PC-9 (cell line): ENCODE data around the gene MRPL21. TPM values are rescaled to one million over a fixed set of nuclear protein-coding genes. Genes with fewer than 3 reads are reported as not detected.

ENCODE experiments used
- BruUV-seq: library from RNA; stranded (reverse); fragments of 400-500 nt; replicated peaks from 2 replicates; lab custom pipeline; 2021; lab: Mats Ljungman, UMichigan
- CTCF ChIA-PET: fragments of 300-600 bp; sonication (Branson Sonifier 250); formaldehyde crosslinking; loops from one replicate; lab custom pipeline; 2022; ENCODE audit warnings: antibody characterized with exemption; lab: Charles Lee
- POLR2A ChIA-PET: fragments of 300-600 bp; sonication (Branson Sonifier 250); formaldehyde crosslinking; loops from one replicate; lab custom pipeline; 2022; ENCODE audit warnings: antibody characterized with exemption; ENCODE audit not compliant: unreplicated experiment; lab: Charles Lee
- DNase-seq, 2 experiments: peaks; one replicate each; pipeline versions ENCODE4 v3.0.0 to v3.0.0-alpha.2; 2015 to 2022; ENCODE audit warnings: mixed read lengths in 1 of 2
- H2AFZ ChIP-seq: fragments of 200-600 bp; sonication (generic); 2 replicates; pipeline ENCODE4 v1.8.1; 2017; ENCODE audit warnings: antibody characterized with exemption
- H3F3A ChIP-seq: fragments of 200-600 bp; sonication (generic); 2 replicates; pipeline ENCODE4 v1.8.1; 2017; ENCODE audit warnings: antibody characterized with exemption, mild to moderate bottlenecking, low read depth; ENCODE audit not compliant: insufficient read depth
- H3K27ac ChIP-seq: fragments of 200-600 bp; sonication (generic); 2 replicates; pipeline ENCODE4 v1.6.1; 2016; ENCODE audit warnings: mixed run types
- H3K27me3 ChIP-seq: fragments of 200-600 bp; sonication (generic); 2 replicates; pipeline ENCODE4 v1.6.1; 2016; ENCODE audit warnings: low read depth, mixed run types; ENCODE audit not compliant: insufficient read depth
- H3K36me3 ChIP-seq: fragments of 200-600 bp; sonication (generic); 2 replicates; pipeline ENCODE4 v1.6.1; 2016; ENCODE audit warnings: low read depth, mixed run types
- H3K4me1 ChIP-seq: fragments of 200-600 bp; sonication (generic); replicated peaks from 2 replicates; pipeline ENCODE4 v1.6.1; 2016; ENCODE audit warnings: mixed run types; ENCODE audit not compliant: insufficient read depth
- H3K4me2 ChIP-seq: fragments of 200-600 bp; sonication (generic); 2 replicates; pipeline ENCODE4 v1.6.1; 2017; ENCODE audit warnings: mixed run types
- H3K4me3 ChIP-seq: fragments of 200-600 bp; sonication (generic); 2 replicates; pipeline ENCODE4 v1.6.1; 2016; ENCODE audit warnings: mixed run types
- H3K79me2 ChIP-seq: fragments of 200-600 bp; sonication (generic); 2 replicates; pipeline ENCODE4 v1.6.1; 2017; ENCODE audit warnings: low read depth, mixed run types
- H3K9me2 ChIP-seq: fragments of 200-600 bp; sonication (generic); 2 replicates; pipeline ENCODE4 v1.8.1; 2017; ENCODE audit warnings: mild to moderate bottlenecking; ENCODE audit not compliant: insufficient read depth
- H3K9me3 ChIP-seq: fragments of 200-600 bp; sonication (generic); 2 replicates; pipeline ENCODE4 v1.8.1; 2016; ENCODE audit warnings: low read depth; ENCODE audit not compliant: insufficient read depth
- H4K20me1 ChIP-seq: fragments of 200-600 bp; sonication (generic); 2 replicates; pipeline ENCODE4 v1.8.1; 2017; ENCODE audit not compliant: insufficient read depth
- EZH2 ChIP-seq: fragments of 200-600 bp; sonication (generic); IDR thresholded peaks from 2 replicates; pipeline ENCODE4 v1.8.0; 2017; ENCODE audit warnings: antibody characterized with exemption, low read depth
- intact Hi-C: fragments of 100-400 bp; cut with micrococcal nuclease; formaldehyde crosslinking; loops from one replicate; pipeline ENCODE4 v1.10.0; 2022; ENCODE audit not compliant: unreplicated experiment
- total RNA-seq: library from RNA; stranded (reverse); gene quantifications from 2 replicates; pipeline ENCODE4 v1.2.3, GENCODE V29; 2021
- TF ChIP-seq, protein P1 (sequence below): fragments of 200-600 bp; sonication (generic); conservative IDR thresholded peaks from 2 replicates; pipeline ENCODE4 v1.6.1; 2017; ENCODE audit warnings: mixed run types, antibody characterized with exemption, mild to moderate bottlenecking, moderate library complexity

Gene MRPL21
- total RNA-seq, 1 experiment from 2014 or later, result 88.0 TPM

DNA sequence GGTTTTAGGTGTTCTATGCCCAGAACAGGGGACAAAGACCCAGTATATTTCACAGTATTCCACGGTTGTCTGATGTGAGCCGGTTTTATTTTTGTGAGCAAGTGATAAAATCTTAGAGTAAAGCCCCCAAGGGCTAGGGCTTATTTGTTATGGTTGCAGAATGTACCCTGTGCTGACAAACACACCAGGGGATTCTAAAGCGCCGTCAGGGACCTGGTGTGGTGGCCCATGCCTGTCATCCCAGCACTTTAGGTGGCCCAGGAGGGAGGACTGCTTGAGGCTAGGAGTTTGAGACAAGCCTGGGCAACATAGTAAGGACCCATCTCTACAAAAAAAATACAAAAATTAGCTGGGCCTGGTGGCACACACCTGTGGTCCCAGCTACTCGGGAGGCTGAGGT lies 22.8 kb downstream of the MRPL21 start:
- H3K27ac ChIP-seq, result no peak overlapping the region
- no peaks in the 10 kb centered on the region for H4K20me1 ChIP-seq
- ChIA-PET POLR2A (interaction anchor here (0.5 kb wide), 1 partner anchor 325 kb away, joined by 6 read pairs; no protein-coding TSS in a partner anchor), CTCF (no interaction called here)
- H3K36me3 ChIP-seq, result no peaks in the 10 kb centered on the region
- no peaks in the 10 kb centered on the region for H3K79me2 ChIP-seq
- TF ChIP-seq EZH2, result no peak
- TF ChIP-seq, protein P1, sequence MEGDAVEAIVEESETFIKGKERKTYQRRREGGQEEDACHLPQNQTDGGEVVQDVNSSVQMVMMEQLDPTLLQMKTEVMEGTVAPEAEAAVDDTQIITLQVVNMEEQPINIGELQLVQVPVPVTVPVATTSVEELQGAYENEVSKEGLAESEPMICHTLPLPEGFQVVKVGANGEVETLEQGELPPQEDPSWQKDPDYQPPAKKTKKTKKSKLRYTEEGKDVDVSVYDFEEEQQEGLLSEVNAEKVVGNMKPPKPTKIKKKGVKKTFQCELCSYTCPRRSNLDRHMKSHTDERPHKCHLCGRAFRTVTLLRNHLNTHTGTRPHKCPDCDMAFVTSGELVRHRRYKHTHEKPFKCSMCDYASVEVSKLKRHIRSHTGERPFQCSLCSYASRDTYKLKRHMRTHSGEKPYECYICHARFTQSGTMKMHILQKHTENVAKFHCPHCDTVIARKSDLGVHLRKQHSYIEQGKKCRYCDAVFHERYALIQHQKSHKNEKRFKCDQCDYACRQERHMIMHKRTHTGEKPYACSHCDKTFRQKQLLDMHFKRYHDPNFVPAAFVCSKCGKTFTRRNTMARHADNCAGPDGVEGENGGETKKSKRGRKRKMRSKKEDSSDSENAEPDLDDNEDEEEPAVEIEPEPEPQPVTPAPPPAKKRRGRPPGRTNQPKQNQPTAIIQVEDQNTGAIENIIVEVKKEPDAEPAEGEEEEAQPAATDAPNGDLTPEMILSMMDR, result no peak
- no peaks in the 10 kb centered on the region for H3F3A ChIP-seq
- H3K4me1 ChIP-seq, result 0 out of 2 replicates have a peak, but pooled peaks cover 9% of the 10 kb centered on the region
- BruUV-seq, result no TSS peak
- H3K9me3 ChIP-seq, result no peaks in the 10 kb centered on the region
- no peak overlapping the region for H2AFZ ChIP-seq
- DNase-seq, result no peak
- H3K4me3 ChIP-seq, result no peak overlapping the region
- H3K9me2 ChIP-seq, result no peaks in the 10 kb centered on the region
- no peak overlapping the region for H3K4me2 ChIP-seq
- intact Hi-C loops, result no loop called here
- H3K27me3 ChIP-seq, result no peaks in the 10 kb centered on the region

DNA sequence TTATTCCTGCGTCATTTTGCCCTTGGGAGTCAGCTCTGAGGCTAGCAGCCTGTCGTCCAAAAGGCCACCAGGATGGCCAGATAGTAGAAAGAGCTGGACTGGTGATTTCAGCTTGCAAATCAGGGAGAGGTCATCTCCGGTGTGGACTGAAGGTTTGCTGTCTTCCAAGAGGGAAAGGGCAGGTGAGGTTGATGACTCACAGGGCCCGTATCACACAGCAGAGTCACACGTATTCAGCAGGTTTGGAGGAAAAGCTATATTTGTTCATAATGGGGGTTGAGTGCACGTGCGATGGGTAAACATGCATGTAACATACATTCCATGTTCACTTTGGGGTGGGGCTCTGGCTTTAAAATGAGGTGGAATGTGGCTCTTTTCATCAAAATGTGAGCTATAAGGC lies 25.6 kb downstream of the MRPL21 start:
- CTCF ChIA-PET, result interaction anchor here (1.0 kb wide), 1 partner anchor 26 kb away, joined by 4 read pairs; no protein-coding TSS in a partner anchor
- POLR2A ChIA-PET, result interaction anchor here (0.7 kb wide), 2 partner anchors 24 to 384 kb away, joined by 3 to 6 read pairs; no protein-coding TSS in a partner anchor
- TF ChIP-seq, protein P1, result no peak
- no peak for TF ChIP-seq EZH2

DNA sequence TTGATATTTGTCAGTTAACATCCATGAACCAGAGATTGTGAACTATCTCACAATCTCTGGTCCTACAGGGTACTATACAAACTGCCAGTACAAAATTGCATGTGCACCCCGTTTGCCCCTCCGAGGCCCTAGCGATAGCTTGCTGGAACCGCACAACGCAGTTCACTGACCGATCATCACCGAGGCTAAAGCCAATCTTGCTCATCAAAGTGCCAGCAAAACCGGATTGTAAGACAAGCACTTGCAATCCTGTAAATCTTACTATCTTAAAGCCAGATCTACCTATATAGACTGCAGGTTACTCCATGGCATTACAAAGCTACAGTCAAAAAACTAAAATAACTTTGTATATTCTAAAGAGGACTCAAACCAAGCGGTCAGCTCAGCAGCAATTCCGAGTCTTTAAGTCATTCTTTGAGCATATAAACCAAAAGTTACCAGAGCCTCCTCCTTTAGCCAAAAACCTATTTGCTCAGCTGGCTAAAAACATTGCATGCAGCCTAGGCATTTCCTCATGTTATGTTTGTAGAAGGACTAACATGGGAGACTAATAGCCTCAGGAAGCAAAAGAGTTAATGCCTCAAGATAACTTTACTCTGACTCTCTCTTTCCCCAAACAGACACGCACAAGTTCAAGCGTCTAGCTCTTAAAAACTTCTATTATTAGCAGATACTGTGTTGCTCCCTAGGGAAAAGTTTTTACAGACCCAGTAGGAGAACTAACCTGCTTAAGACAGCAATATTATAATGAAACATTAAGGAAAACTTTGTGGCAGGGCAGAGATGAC lies 31.2 kb downstream of the MRPL21 start:
- H4K20me1 ChIP-seq, result no peaks in the 10 kb centered on the region
- H3K4me2 ChIP-seq, result no peak overlapping the region
- H3K9me2 ChIP-seq, result no peaks in the 10 kb centered on the region
- H3F3A ChIP-seq, result no peaks in the 10 kb centered on the region
- no peaks in the 10 kb centered on the region for H3K27me3 ChIP-seq
- H2AFZ ChIP-seq, result no peak overlapping the region
- ChIA-PET CTCF (no interaction called here), POLR2A (no interaction called here)
- no peaks in the 10 kb centered on the region for H3K9me3 ChIP-seq
- TF ChIP-seq, protein P1, result no peak
- no peak for TF ChIP-seq EZH2
- no peak overlapping the region for H3K27ac ChIP-seq
- DNase-seq, result peak in 1 of 2 experiments; percentile 49
- BruUV-seq, result no TSS peak
- no peaks in the 10 kb centered on the region for H3K4me1 ChIP-seq
- H3K79me2 ChIP-seq, result no peaks in the 10 kb centered on the region
- intact Hi-C loops, result no loop called here
- H3K36me3 ChIP-seq, result no peaks in the 10 kb centered on the region
- H3K4me3 ChIP-seq, result no peak overlapping the region

More for the DNA sequence above, 25.6 kb downstream of the MRPL21 start:
- 0 out of 2 replicates have a peak, but pooled peaks cover 9% of the 10 kb centered on the region for H3K4me1 ChIP-seq
- H3K27ac ChIP-seq, result no peak overlapping the region
- no peaks in the 10 kb centered on the region for H3K9me3 ChIP-seq
- DNase-seq, result peak; percentile 31 to 46
- no peaks in the 10 kb centered on the region for H3K27me3 ChIP-seq
- no peak overlapping the region for H3K4me3 ChIP-seq
- no TSS peak for BruUV-seq
- H3K79me2 ChIP-seq, result no peaks in the 10 kb centered on the region
- H3F3A ChIP-seq, result no peaks in the 10 kb centered on the region
- no peak overlapping the region for H2AFZ ChIP-seq
- no peaks in the 10 kb centered on the region for H3K9me2 ChIP-seq
- H3K36me3 ChIP-seq, result no peaks in the 10 kb centered on the region
- intact Hi-C loops, result no loop called here
- H4K20me1 ChIP-seq, result no peaks in the 10 kb centered on the region
- no peak overlapping the region for H3K4me2 ChIP-seq
